Stimulated activated CD4-positive, alpha-beta T cell treated with anti-CD3 and anti-CD28 coated beads, Interleukin-1b, Interleukin-23, amount 100 ng/mL, for 4 hours (primary cell): ENCODE measurements around the gene MPHOSPH8.
"Not testable (repeated sequence)": the region's sequence is repeated elsewhere in the genome, so short reads cannot be mapped to it uniquely, and the experiment has no call there.

Experiments
- DNase-seq, 2 donors: peaks; one replicate each; pipeline ENCODE4 v3.0.0-alpha.2; 2020; ENCODE audit warnings: low read depth in 2 of 2

Gene MPHOSPH8

GRCh38 chr13:19685437-19685836, 52.0 kb downstream of the MPHOSPH8 start:
- DNase-seq, result no peak

- DNase-seq, result not testable (repeated sequence)
These were observed 58.0 kb downstream of the MPHOSPH8 start for GRCh38 chr13:19691447-19691846.

GRCh38 chr13:19695428-19695827, 62.0 kb downstream of the MPHOSPH8 start:
- DNase-seq, result no peak

GRCh38 chr13:19695829-19696228, 62.4 kb downstream of the MPHOSPH8 start:
- no peak for DNase-seq

- DNase-seq, result not testable (repeated sequence)
These were observed 67.5 kb downstream of the MPHOSPH8 start for GRCh38 chr13:19700963-19701362.

- not testable (repeated sequence) for DNase-seq
These were observed 68.2 kb downstream of the MPHOSPH8 start for GRCh38 chr13:19701619-19702018.

GRCh38 chr13:19704256-19704655, 70.8 kb downstream of the MPHOSPH8 start:
- not testable (repeated sequence) for DNase-seq

GRCh38 chr13:19709039-19709438, 75.6 kb downstream of the MPHOSPH8 start:
- DNase-seq, result not testable (repeated sequence)

GRCh38 chr13:19709782-19710181, 76.3 kb downstream of the MPHOSPH8 start:
- DNase-seq, result not testable (repeated sequence)

GRCh38 chr13:19713186-19713965, 79.9 kb downstream of the MPHOSPH8 start:
- DNase-seq, result no peak

GRCh38 chr13:19720039-19720438, 86.6 kb downstream of the MPHOSPH8 start:
- no peak for DNase-seq
